Smooth muscle cell (in vitro differentiated cells): ENCODE results near the gene DIO1. TPM values are rescaled to one million over a fixed set of nuclear protein-coding genes. Genes with fewer than 3 reads are reported as not detected.

Source experiments
- DNase-seq: peaks from one replicate; lab custom pipeline; 2025; ENCODE audit not compliant: unreplicated experiment; lab: John Stamatoyannopoulos, UW
- H2AFZ ChIP-seq: fragments of 200-600 bp; sonication (generic); 2 replicates; pipeline ENCODE4 v1.6.0; 2016; ENCODE audit warnings: antibody characterized with exemption, low read depth, mild to moderate bottlenecking
- H3F3A ChIP-seq: fragments of 200-600 bp; sonication (generic); 2 replicates; pipeline ENCODE4 v1.6.0; 2017; ENCODE audit warnings: antibody characterized with exemption, low read depth
- H3K27ac ChIP-seq: fragments of 200-600 bp; sonication (generic); 2 replicates; pipeline ENCODE4 v1.5.1; 2016; ENCODE audit warnings: low read depth, mild to moderate bottlenecking
- H3K27me3 ChIP-seq: fragments of 200-600 bp; sonication (generic); 2 replicates; pipeline ENCODE4 v1.6.1; 2016; ENCODE audit warnings: low read depth, mild to moderate bottlenecking
- H3K36me3 ChIP-seq: fragments of 200-600 bp; sonication (generic); 2 replicates; pipeline ENCODE4 v1.5.1; 2016; ENCODE audit warnings: low read depth
- H3K4me1 ChIP-seq: fragments of 200-600 bp; sonication (generic); 2 replicates; pipeline ENCODE4 v1.5.1; 2016; ENCODE audit warnings: low read depth
- H3K4me2 ChIP-seq: fragments of 200-600 bp; sonication (generic); 2 replicates; pipeline ENCODE4 v1.6.0; 2016; ENCODE audit warnings: mild to moderate bottlenecking
- H3K4me3 ChIP-seq: fragments of 200-600 bp; sonication (generic); 2 replicates; pipeline ENCODE4 v1.5.1; 2016; ENCODE audit warnings: mild to moderate bottlenecking
- H3K79me2 ChIP-seq: fragments of 200-600 bp; sonication (generic); 2 replicates; pipeline ENCODE4 v1.6.0; 2016; ENCODE audit warnings: low read depth, mild to moderate bottlenecking
- H3K9ac ChIP-seq: fragments of 200-600 bp; sonication (generic); 2 replicates; pipeline ENCODE4 v1.6.0; 2016; ENCODE audit warnings: low read depth
- H3K9me3 ChIP-seq: fragments of 200-600 bp; sonication (generic); replicated peaks from 2 replicates; pipeline ENCODE4 v1.5.1; 2016; ENCODE audit warnings: low read depth
- H4K20me1 ChIP-seq: fragments of 200-600 bp; sonication (generic); 2 replicates; pipeline ENCODE4 v1.6.0; 2016; ENCODE audit warnings: low read depth
- WGBS: methylation state at CpG from one replicate; pipeline ENCODE4 v1.1.7; 2016; ENCODE audit warnings: low lambda C conversion rate; 5-methylcytosine and 5-hydroxymethylcytosine counted together
- polyA plus RNA-seq: library from polyadenylated mRNA; unstranded; fragments of >200 nt; fragmentation: Nextera tagmentation; extraction: Ambion mirVana; gene quantifications from 2 replicates; pipeline ENCODE4 v1.2.1, GENCODE V29; 2016
- total RNA-seq: library from RNA; depleted of rRNA; stranded (reverse); fragments of >200 nt; gene quantifications from 2 replicates; pipeline ENCODE4 v1.2.3, GENCODE V29; 2014
- TF ChIP-seq, protein P1 (sequence below): fragments of 200-600 bp; sonication (generic); IDR thresholded peaks from 2 replicates; pipeline ENCODE4 v1.5.1; 2017; ENCODE audit warnings: borderline replicate concordance, mild to moderate bottlenecking, antibody characterized with exemption; ENCODE audit not compliant: insufficient read depth, poor library complexity, severe bottlenecking

Gene DIO1
- total and polyA plus RNA-seq, 2 experiments from 2014 or later = 0.16 TPM; not detected in 1

DNA sequence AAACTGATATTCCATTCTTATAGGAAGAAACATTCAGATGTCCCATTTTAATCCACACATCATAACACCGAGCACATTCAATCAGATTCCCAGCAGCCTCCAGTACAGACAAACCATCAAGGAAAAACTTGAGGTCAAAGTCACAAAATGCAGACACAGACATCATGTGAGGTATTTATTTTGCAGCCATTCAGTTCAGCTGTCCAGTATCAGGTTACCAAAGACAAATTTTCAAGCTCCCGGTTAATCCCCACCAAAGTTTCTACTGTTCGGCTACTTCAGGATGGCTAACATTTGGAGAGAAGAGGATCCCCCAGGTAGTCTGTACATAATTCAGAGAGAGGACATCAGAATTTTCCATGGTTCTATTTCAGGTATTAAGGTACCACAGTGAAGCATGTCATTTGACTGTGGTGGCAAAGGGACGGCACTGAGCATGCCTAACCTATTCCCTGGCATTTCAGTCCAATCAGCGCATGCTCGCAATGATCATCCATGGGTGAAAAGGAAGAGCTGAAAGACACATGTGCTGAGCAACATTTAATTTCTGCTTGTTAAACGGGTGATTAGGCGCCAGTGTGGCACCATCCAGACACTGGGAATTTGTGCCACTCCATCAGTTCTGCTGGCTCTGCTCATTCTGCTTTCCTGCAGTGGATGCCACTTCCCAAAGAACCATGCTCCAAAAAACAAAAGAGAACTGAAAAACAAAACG, 42.3 kb upstream of the DIO1 start:
- Histone ChIP-seq H3K9me3 (no peaks in the 10 kb centered on the region), H3K27me3 (no peaks in the 10 kb centered on the region), H3F3A (no peaks in the 10 kb centered on the region), H3K4me1 (no peaks in the 10 kb centered on the region), H3K79me2 (no peaks in the 10 kb centered on the region), H3K4me3 (no peak overlapping the region), H3K36me3 (no peaks in the 10 kb centered on the region), H3K27ac (no peak overlapping the region), H3K9ac (no peak overlapping the region), H3K4me2 (no peak overlapping the region), H2AFZ (no peak overlapping the region), H4K20me1 (no peaks in the 10 kb centered on the region)
- TF ChIP-seq, protein P1, sequence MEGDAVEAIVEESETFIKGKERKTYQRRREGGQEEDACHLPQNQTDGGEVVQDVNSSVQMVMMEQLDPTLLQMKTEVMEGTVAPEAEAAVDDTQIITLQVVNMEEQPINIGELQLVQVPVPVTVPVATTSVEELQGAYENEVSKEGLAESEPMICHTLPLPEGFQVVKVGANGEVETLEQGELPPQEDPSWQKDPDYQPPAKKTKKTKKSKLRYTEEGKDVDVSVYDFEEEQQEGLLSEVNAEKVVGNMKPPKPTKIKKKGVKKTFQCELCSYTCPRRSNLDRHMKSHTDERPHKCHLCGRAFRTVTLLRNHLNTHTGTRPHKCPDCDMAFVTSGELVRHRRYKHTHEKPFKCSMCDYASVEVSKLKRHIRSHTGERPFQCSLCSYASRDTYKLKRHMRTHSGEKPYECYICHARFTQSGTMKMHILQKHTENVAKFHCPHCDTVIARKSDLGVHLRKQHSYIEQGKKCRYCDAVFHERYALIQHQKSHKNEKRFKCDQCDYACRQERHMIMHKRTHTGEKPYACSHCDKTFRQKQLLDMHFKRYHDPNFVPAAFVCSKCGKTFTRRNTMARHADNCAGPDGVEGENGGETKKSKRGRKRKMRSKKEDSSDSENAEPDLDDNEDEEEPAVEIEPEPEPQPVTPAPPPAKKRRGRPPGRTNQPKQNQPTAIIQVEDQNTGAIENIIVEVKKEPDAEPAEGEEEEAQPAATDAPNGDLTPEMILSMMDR = no peak
- DNase-seq = no peak
- 95% methylated on average over 9 of the region's 9 CpGs for WGBS

DNA sequence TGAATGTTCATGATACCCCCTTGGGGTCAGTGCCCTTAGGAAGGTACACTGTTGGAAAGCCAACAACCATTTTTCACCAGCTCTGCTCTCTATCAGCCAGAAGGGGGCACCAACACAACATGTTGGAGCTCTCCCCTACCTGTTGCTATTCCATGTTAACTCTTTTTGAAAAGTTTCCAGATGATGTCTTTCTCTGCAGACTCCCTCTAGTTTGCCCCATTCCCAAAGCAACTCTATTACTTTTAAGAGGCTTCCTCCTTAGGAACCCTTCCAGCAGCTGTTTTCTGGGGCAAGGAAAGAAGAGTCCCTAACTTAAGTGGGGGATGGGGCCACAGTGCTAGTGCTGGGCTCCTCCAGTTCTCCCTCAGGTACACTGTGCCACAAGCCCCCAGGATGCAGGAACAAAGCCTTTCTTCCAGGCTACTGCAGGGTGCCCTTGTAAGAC, 33.0 kb upstream of the DIO1 start:
- Histone ChIP-seq H4K20me1 (peaks cover 4% of the 10 kb centered on the region), H3K4me2 (no peak overlapping the region), H3F3A (no peaks in the 10 kb centered on the region), H3K4me3 (no peak overlapping the region), H2AFZ (no peak overlapping the region), H3K9me3 (no peaks in the 10 kb centered on the region), H3K27ac (no peak overlapping the region), H3K79me2 (no peaks in the 10 kb centered on the region), H3K4me1 (no peaks in the 10 kb centered on the region), H3K9ac (no peak overlapping the region), H3K36me3 (no peaks in the 10 kb centered on the region), H3K27me3 (no peaks in the 10 kb centered on the region)
- no peak for DNase-seq
- TF ChIP-seq, protein P1 = peak; percentile 77

DNA sequence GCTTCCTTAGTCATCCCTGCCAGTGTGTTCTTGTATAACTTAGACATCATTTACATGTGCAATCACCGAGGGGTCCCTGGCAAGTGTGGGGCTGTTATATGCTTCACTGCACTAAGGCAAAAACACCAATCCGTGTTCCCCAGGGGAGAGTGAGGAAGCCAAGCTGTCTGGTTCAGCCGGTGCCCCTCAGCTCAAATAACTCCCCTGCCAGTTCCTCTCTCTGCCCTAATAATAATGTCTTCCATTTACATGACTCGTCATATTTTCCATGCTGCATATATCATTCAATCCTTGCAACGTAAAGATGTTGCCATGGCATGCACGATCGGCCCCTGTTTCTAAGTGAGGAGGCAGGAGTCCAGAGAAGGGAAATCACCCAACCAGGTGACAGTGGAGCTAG, 31.5 kb upstream of the DIO1 start:
- H3K4me1 ChIP-seq = no peaks in the 10 kb centered on the region
- no peak overlapping the region for H3K27ac ChIP-seq
- no peak for DNase-seq

More for the DNA sequence above, 31.5 kb upstream of the DIO1 start:
- Histone ChIP-seq H4K20me1 (peaks cover 4% of the 10 kb centered on the region), H3K9ac (no peak overlapping the region), H3F3A (no peaks in the 10 kb centered on the region), H2AFZ (no peak overlapping the region), H3K4me3 (no peak overlapping the region), H3K27me3 (no peaks in the 10 kb centered on the region), H3K79me2 (no peaks in the 10 kb centered on the region), H3K36me3 (no peaks in the 10 kb centered on the region), H3K9me3 (no peaks in the 10 kb centered on the region), H3K4me2 (no peak overlapping the region)
- WGBS = 93% methylated on average over 7 of the region's 7 CpGs
- TF ChIP-seq, protein P1 = no peak
